Measurements from ENCODE around the gene SECTM1.
A peak's percentile ranks its signal among the peaks of the same experiment; 100 is the strongest.

The SECTM1 gene

GRCh38 chr17:82297714-82298537 is 35.6 kb downstream of the SECTM1 start:
- no peak for FAIRE-seq

DNA sequence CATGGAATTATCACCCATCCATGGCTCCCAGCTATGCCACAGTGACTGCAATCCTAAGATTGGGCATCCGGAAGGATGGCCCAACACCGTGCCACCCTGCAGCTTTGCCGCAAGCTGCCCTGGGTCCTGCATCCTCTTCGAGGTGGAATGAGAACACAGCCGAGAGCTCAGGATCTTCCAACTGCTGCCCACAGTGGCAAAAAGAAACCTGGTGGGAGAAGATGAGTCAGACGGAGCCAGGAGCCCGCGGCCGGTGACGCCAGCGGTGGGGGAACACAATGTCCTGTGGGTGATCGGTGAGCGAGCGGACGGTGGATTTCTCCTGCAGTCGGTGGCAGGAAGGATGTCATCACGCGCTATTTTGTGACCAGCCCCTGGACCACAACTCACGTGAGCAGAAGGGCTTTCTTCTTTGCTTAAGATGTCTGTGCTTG is 36.3 kb downstream of the SECTM1 start:
- FAIRE-seq: no peak

- FAIRE-seq: no peak
These were observed 36.9 kb downstream of the SECTM1 start for GRCh38 chr17:82296511-82297279.

DNA sequence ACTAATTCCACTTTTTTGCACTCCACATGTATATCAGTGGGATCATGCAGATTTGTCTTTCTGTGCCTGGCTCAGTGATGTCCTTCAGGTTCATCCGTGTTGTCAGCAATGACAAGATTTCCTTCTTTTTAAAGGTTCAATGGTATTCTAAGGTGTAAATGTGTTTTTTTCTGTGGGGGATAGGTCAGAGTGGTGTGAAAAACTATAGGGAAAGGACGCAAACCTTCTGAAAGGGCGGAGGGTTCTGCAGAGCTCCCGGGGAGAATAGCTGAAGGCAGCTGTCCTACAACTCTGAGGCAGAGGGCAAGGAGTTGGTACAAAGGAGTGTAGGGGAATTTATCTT is 38.1 kb downstream of the SECTM1 start:
- no peak for FAIRE-seq

DNA sequence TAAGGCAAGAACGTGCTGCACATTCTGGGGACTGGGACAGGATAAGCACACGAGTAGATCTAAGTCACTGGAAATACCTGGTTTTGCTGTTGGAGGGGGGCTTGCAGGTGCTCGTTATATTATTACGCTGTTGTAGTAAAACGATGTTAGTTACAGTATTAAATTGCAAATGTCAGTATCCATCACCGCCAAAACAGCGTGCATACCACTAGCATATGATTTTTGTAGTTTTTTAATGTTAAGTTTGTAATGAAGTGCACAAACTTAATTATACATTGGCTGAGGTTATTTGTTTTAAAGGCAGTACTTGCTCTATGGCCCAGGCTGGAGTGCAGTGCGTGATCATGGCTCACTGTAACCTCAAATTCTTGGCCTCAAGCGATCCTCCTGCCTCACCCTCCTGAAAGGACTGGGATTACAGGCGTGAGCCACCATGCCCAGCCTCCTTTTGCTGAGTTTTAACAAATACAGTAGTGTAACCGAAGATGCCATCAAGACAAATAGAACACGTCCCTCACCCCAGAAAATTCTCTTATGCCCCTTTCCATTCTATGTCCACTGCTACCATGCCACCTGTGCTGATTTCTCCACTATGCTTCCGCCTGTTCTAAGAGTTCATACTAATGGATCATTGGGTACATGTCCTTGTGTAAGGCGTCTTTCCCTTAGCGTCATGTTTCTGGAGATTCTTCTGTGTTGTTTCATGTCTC is 39.3 kb downstream of the SECTM1 start:
- FAIRE-seq: no peak

DNA sequence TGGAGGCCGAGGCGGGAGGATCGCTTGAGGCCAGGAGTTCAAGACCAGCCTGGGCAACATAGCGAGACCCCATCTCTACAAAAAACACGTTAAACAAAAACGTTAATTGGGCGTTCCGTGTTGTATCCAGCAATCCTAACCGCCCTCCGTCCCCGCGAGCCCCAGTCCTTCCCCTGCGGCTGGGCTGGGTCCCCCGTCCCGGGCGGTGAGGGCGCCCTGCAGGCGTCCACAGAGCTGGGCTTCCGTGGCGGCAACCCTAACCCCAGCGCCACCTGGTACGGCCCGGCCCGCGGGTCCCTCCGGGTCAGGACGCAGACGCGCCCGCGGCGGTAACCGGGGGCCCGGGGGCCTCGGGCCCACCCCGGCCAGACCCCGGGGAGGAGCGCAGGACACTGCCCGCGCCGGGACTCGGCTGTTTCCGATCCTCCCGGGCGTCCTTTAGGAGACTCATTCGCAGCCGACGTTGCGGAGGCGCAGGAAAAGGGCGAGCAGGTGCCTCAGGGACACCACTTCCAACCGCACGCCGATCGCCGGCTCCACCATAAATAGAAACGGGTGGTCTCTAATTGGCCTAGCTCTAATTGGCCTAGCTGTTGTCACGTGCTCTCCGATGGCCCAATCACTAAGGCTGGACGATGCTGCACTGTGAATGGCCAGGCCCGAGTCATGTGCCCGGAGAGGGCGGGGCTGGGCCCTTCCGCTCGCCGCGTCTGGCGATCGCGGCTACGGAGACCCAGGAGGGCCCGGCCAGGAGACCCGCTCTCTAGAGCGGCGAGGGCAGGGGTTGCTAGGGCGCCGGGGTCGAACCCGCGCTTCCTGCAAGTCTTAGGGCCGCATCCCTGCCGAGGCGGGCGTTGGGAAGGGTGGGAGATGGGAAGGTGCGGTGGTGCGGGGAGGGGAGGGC is 41.1 kb downstream of the SECTM1 start:
- FAIRE-seq: peak; percentile 86

DNA sequence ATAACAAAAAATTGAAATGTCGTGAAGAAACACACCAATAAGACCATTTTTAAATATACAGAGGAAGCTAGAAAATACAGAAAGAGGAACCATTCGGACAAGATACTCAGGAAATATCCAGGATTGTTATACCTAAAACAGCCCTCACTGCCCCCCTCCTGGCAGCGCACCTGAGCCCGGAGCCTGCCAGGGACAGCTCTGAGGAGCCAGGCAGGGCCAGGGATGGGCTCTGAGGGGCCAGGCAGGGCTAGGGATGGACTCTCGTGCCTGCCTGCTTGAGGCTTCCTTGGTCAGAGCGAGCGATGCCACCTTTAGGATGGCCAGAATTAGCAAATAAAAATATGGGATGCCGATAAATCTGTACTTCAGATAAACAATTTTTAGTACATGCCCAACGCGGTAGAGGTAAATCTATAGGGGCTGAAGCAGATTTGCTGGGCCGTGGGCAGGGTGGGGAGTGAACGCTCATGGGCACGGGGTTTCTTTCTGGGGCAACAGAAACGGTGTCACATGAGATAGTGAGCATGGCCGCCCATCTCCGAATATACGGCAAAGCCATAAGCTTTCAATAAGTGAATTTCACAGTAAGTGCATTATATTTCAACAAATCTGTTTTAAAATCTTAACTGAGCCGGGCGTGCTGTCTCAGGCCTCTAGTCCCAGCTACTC is 41.9 kb downstream of the SECTM1 start:
- no peak for FAIRE-seq

GRCh38 chr17:82287868-82288801 is 45.4 kb downstream of the SECTM1 start:
- no peak for FAIRE-seq

DNA sequence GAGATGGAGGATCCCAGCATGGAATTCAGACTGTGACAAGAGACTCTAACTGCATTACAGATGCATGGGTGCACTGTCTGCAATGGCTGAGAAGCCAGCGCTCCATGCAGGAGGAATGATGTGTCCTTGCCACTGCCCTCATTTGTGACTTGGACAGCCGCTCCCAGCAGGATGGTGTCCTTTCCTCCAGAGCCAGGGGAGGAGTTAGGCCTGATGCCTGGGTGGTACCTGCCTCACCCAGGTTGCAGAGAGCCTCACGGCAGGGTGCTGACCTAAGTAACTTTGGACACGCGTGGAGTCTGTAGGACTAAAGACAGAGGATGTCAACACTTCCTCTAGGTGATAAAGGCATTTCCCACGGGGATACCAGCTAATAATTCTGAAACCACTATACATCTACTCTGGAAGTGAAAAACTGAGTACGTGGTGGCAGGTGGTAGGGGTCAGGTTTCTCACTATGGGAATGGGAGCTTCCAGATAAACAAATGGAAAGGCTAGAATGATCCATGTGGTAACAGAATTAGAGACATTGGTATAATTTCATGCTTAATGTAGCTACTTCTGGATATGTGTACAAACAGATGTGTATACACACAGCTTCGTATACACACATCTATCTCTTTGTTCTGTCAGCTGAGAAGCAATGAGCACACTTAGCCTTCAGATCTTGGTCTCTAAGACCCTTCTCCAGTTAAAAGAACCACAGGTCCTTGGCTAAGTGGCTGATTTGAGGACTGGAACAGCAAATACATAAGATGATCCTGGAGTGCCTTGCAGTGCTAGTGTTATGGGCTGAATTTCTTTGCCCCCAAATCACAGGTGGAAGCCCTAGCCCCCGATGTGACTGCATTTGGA is 46.3 kb downstream of the SECTM1 start:
- FAIRE-seq: no peak

DNA sequence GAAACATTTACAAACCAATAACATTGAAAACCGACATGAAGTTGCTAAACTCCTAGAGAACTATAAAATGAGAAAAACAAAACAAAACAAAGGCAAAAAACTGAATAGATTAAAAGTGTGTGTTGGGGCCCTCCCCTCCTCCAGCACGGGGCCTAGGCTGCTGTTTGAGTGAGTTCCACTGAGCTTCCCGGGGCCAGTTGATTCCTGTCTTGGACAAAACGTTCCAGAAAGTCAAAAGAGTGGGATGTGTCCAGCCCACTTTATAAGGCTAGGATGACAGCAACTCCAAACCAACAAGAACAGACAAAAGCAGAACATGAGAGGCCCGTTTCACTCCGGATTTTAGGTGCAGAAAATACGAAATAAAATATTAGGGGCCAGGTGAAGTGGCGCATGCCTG is 48.4 kb downstream of the SECTM1 start:
- no peak for FAIRE-seq

GRCh38 chr17:82283208-82283749 is 50.3 kb downstream of the SECTM1 start:
- FAIRE-seq: no peak

GRCh38 chr17:82282239-82283207 is 51.0 kb downstream of the SECTM1 start:
- no peak for FAIRE-seq

DNA sequence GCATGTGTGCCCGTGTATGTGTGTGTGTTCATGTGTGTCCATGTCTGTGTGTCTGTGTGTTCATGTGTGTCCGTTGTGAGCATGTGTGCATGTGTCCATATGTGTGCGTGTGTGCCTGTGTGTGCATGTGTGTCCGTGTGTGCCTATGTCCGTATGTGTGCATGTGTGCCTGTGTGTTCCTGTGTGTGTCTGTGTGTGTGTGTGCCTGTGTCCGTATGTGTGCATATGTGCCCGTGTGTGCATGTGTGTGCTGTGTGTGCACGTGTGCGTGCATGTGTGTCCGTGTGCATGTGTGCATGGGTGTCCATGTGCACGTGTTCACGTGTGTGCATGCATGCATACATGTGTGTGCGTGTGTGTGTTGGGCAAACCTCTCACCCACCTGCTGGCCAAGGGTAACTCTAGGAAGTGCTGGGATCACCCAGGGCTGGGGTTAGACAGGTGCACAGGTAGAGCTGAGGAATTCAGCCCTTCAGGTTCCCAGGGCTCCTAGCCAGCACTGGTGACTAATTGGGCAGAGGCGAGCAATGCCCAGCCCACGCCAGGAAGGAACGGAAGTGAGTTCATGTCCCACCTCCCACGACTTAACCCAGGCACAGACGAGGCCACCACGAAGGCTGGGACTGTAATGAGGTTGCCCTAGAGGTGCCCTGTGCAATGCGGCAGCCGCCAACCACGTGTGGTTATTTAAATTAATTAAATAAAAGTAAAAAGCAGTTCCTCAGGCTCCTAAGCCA is 51.9 kb downstream of the SECTM1 start:
- no peak for FAIRE-seq

- no peak for FAIRE-seq
These were observed 52.5 kb downstream of the SECTM1 start for GRCh38 chr17:82281076-82281475.

DNA sequence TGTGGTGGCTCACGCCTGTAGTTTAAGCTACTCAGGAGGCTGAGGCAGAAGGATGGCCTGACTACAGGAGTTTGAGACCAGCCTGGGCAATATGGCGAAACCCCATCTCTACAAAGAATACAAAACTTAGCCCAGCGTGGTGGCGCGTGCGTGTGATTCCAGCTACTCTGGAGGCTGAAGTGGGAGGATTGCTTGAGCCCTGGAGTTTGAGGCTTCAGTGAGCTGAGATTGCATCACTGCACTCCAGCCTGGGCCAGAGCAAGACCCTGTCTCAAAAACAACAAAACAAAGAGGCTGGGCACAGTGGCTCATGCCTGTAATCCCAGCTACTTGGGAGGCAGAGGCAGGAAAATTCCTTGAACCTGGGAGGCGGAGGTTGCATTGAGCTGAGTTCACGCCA is 53.0 kb downstream of the SECTM1 start:
- no peak for FAIRE-seq

- no peak for FAIRE-seq
These were observed 54.7 kb downstream of the SECTM1 start for GRCh38 chr17:82278786-82279391.

DNA sequence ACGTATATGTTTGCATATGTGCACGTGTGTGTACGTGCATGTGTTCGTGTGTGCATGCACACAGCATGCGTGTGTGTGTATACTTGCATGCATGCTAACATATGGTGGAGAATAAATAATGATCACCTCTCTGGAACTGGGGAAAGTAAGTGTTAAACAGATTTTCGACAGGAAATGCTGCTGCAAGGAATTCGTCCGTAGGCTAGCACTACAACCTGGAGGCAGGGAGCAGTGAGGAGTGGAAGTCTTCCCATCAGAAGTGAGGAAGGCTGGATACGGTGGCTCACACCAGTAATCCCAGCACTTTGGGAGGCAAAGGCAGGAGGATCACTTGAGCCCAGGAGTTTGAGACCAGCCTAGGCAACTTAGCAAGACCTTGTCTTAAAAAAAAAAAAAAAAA is 55.3 kb downstream of the SECTM1 start:
- no peak for FAIRE-seq
